CD4-positive, alpha-beta T cell (primary cell): Measurements from ENCODE around the gene ANXA3. TPM values are rescaled to one million over a fixed set of nuclear protein-coding genes. Genes with fewer than 3 reads are reported as not detected.

Source experiments
- ATAC-seq: fragments of 200-7000 bp; cut with Tn5 transposase; one replicate; pipeline ENCODE4 v1.10.0; 2022; ENCODE audit warnings: mild to moderate bottlenecking; ENCODE audit not compliant: poor library complexity
- CTCF ChIA-PET: fragments of 350-600 bp; sonication (Branson Sonifier 250); formaldehyde crosslinking; loops from one replicate; lab custom pipeline; 2021; ENCODE audit warnings: antibody characterized with exemption, inconsistent platforms; lab: Charles Lee
- POLR2A ChIA-PET: fragments of 350-600 bp; sonication (Branson Sonifier 250); formaldehyde crosslinking; loops from one replicate; lab custom pipeline; 2021; ENCODE audit warnings: antibody characterized with exemption, inconsistent platforms; lab: Charles Lee
- DNase-seq, 14 experiments: peaks; one replicate each; pipeline ENCODE4 v3.0.0-alpha.2; 2013 to 2020; ENCODE audit warnings: mixed read lengths in 2 of 14
- H3K27ac ChIP-seq, 2 donors: one replicate each; pipeline versions ENCODE4 v1.5.1 to v1.7.0; 2013; ENCODE audit warnings: low read length in 2 of 2, low read depth in 1 of 2, mild to moderate bottlenecking in 1 of 2
- H3K27me3 ChIP-seq, 2 experiments: 1 replicate in 1 of 2; 2 replicates in 1 of 2; pipeline versions ENCODE4 v1.6.1 to v1.7.0; 2013; ENCODE audit warnings: low read length in 2 of 2, control low read depth in 1 of 2, mild to moderate bottlenecking in 1 of 2, moderate library complexity in 1 of 2; ENCODE audit not compliant: insufficient read depth in 2 of 2, control insufficient read depth in 1 of 2
- H3K36me3 ChIP-seq: one replicate; pipeline ENCODE4 v1.6.1; 2013; ENCODE audit warnings: low read length, control low read depth; ENCODE audit not compliant: insufficient read depth
- H3K4me1 ChIP-seq: one replicate; pipeline ENCODE4 v1.6.1; 2013; ENCODE audit warnings: low read length, control low read depth; ENCODE audit not compliant: insufficient read depth
- H3K4me3 ChIP-seq: one replicate; pipeline ENCODE4 v1.5.1; 2013; ENCODE audit warnings: mild to moderate bottlenecking, low read length, moderate library complexity
- H3K9me3 ChIP-seq, 2 experiments: 1 replicate in 1 of 2; 2 replicates in 1 of 2; pipeline versions ENCODE4 v1.6.1 to v1.7.0; 2013; ENCODE audit warnings: low read length in 2 of 2, mild to moderate bottlenecking in 2 of 2, control low read depth in 1 of 2, moderate library complexity in 1 of 2; ENCODE audit not compliant: control insufficient read depth in 1 of 2, insufficient read depth in 1 of 2
- H3K27ac Mint-ChIP-seq: one replicate; pipeline ENCODE4 v1.8.0; 2020; ENCODE audit warnings: mixed read lengths
- H3K27me3 Mint-ChIP-seq: one replicate; pipeline ENCODE4 v1.8.0; 2021; ENCODE audit warnings: mixed read lengths
- H3K36me3 Mint-ChIP-seq: one replicate; pipeline ENCODE4 v1.8.0; 2021; ENCODE audit warnings: low read depth, mixed read lengths
- H3K4me1 Mint-ChIP-seq: one replicate; pipeline ENCODE4 v1.8.0; 2021; ENCODE audit warnings: low read depth, mixed read lengths
- H3K4me3 Mint-ChIP-seq: one replicate; pipeline ENCODE4 v1.8.0; 2020; ENCODE audit warnings: mild to moderate bottlenecking, mixed read lengths
- H3K9me3 Mint-ChIP-seq: one replicate; pipeline ENCODE4 v1.8.0; 2020; ENCODE audit warnings: mixed read lengths
- intact Hi-C, 2 experiments: fragments of 100-400 bp; cut with DNase I in 1 of 2; cut with micrococcal nuclease in 1 of 2; formaldehyde crosslinking; loops; one replicate each; pipeline versions ENCODE4 v1.15.1 to v1.9.0; 2023 to 2025; cut with DNase I, micrococcal nuclease
- total RNA-seq, 174 experiments: library from RNA in 2 of 174; stranded (reverse) in 2 of 174; gene quantifications; one replicate each; pipeline ENCODE4 v1.2.3 and lab custom pipeline; 2021 to 2026
- TF ChIP-seq, protein P1 (sequence below): fragments of 200-600 bp; IDR thresholded peaks from one replicate; pipeline ENCODE4 v1.8.0; 2022; ENCODE audit warnings: antibody characterized with exemption, mild to moderate bottlenecking

ANXA3 gene
- total RNA-seq, 2 experiments from 2014 or later, result not detected

DNA sequence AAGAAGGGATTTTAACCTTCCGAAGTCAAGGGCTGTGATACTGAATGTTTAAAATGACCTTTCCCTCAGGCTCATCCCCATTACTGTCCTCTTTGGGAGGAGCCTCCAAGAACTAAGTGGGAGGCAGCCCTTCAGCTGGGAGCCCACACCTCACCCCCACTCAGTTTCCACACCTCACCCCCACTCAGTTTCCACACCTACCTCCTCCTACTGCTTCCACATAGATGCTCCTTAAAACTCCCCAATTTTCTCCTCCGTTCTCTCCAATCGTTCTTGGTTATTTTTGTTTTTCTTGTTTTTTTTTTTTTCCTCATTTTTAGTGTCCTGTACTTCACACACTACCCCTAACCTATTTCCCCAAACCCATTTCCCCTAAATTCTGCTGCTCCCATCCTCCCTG is 31.6 kb upstream of the ANXA3 start:
- intact Hi-C loops, result loop anchor here (5.0 to 10.0 kb wide), 2 partner anchors 555 to 1133 kb away; no protein-coding TSS in a partner anchor
- Histone ChIP-seq H3K27ac (no peak overlapping the region), H3K9me3 (no peaks in the 10 kb centered on the region), H3K27me3 (no peaks in the 10 kb centered on the region), H3K4me3 (no peak overlapping the region), H3K36me3 (no peaks in the 10 kb centered on the region), H3K4me1 (no peaks in the 10 kb centered on the region)
- H3K4me1 Mint-ChIP-seq, result no peaks in the 10 kb centered on the region
- ChIA-PET POLR2A (no interaction called here), CTCF (no interaction called here)
- no peak overlapping the region for H3K4me3 Mint-ChIP-seq
- DNase-seq (no peak), ATAC-seq (no peak)
- no peaks in the 10 kb centered on the region for H3K36me3 Mint-ChIP-seq
- H3K27me3 Mint-ChIP-seq, result no peaks in the 10 kb centered on the region
- TF ChIP-seq, protein P1, sequence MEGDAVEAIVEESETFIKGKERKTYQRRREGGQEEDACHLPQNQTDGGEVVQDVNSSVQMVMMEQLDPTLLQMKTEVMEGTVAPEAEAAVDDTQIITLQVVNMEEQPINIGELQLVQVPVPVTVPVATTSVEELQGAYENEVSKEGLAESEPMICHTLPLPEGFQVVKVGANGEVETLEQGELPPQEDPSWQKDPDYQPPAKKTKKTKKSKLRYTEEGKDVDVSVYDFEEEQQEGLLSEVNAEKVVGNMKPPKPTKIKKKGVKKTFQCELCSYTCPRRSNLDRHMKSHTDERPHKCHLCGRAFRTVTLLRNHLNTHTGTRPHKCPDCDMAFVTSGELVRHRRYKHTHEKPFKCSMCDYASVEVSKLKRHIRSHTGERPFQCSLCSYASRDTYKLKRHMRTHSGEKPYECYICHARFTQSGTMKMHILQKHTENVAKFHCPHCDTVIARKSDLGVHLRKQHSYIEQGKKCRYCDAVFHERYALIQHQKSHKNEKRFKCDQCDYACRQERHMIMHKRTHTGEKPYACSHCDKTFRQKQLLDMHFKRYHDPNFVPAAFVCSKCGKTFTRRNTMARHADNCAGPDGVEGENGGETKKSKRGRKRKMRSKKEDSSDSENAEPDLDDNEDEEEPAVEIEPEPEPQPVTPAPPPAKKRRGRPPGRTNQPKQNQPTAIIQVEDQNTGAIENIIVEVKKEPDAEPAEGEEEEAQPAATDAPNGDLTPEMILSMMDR, result no peak
- no peaks in the 10 kb centered on the region for H3K9me3 Mint-ChIP-seq
- H3K27ac Mint-ChIP-seq, result no peak overlapping the region

DNA sequence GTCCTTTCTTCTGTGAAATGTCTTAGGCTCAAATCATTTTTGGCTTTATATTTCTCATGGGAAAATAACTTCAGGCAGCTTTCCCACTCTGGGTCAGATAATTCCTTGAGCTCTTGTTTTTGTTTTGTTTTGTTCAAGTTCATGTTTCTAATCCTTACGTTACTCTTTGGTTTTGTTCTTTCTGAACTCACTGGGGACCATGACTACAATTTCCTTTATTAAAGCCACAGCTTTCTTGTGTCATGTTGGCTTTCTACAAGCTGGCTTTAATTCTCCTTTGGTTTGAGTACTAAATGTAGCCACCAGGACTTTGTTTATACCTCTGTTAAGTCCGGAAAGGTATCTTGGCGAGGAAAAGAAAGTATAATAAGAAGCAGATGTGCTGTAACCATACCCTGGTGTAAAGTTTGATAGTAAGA is 30.8 kb upstream of the ANXA3 start:
- ATAC-seq (no peak), DNase-seq (no peak)
- Mint-ChIP-seq H3K27ac (no peak overlapping the region), H3K4me3 (no peak overlapping the region), H3K27me3 (no peaks in the 10 kb centered on the region), H3K9me3 (no peaks in the 10 kb centered on the region), H3K4me1 (no peaks in the 10 kb centered on the region), H3K36me3 (no peaks in the 10 kb centered on the region)
- no peaks in the 10 kb centered on the region for H3K27me3 ChIP-seq
- no peak overlapping the region for H3K4me3 ChIP-seq
- H3K27ac ChIP-seq, result no peak overlapping the region
- H3K9me3 ChIP-seq, result no peaks in the 10 kb centered on the region
- H3K36me3 ChIP-seq, result no peaks in the 10 kb centered on the region
- POLR2A ChIA-PET, result no interaction called here
- intact Hi-C loops, result no loop called here
- CTCF ChIA-PET, result no interaction called here
- no peaks in the 10 kb centered on the region for H3K4me1 ChIP-seq
- TF ChIP-seq, protein P1, result no peak

DNA sequence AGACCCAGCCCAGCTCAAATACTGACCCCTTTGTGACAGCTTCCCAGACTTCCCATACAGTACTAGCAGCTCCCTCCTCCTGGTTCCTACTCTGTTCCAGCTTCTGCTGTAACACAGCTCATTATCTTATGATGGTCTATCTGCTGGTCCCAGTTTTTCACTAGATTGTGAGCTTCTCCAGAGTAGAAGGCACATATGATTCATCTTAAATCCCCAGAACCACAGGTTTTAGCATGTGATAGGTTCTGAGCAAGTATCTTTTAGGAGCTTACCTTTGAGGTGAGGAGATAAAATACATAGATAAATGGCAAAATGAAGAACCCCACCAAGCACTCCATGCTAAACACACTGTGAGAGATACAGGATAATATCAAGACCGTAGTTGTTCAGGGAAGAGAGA is 27.6 kb upstream of the ANXA3 start:
- no peaks in the 10 kb centered on the region for H3K36me3 ChIP-seq
- no peak overlapping the region for H3K27ac Mint-ChIP-seq
- H3K4me1 ChIP-seq, result no peaks in the 10 kb centered on the region
- no peaks in the 10 kb centered on the region for H3K9me3 ChIP-seq
- intact Hi-C loops, result no loop called here
- ChIA-PET POLR2A (no interaction called here), CTCF (interaction anchor here (1.3 kb wide), 1 partner anchor 10 kb away, joined by 3 read pairs; no protein-coding TSS in a partner anchor)
- H3K4me3 ChIP-seq, result no peak overlapping the region
- ATAC-seq (no peak), DNase-seq (no peak)
- TF ChIP-seq, protein P1, result no peak
- no peaks in the 10 kb centered on the region for H3K27me3 ChIP-seq
- no peaks in the 10 kb centered on the region for H3K9me3 Mint-ChIP-seq
- no peaks in the 10 kb centered on the region for H3K36me3 Mint-ChIP-seq
- no peak overlapping the region for H3K4me3 Mint-ChIP-seq
- no peaks in the 10 kb centered on the region for H3K27me3 Mint-ChIP-seq
- no peaks in the 10 kb centered on the region for H3K4me1 Mint-ChIP-seq
- H3K27ac ChIP-seq, result no peak overlapping the region
